SHP77 treated with DMSO at 0.1 percent for 48 hours (cell line): Measurements from ENCODE around the gene PRSS57.

Source experiments
- DNase-seq: peaks from one replicate; lab custom pipeline; 2025; lab: John Stamatoyannopoulos, UW

The PRSS57 gene

DNA sequence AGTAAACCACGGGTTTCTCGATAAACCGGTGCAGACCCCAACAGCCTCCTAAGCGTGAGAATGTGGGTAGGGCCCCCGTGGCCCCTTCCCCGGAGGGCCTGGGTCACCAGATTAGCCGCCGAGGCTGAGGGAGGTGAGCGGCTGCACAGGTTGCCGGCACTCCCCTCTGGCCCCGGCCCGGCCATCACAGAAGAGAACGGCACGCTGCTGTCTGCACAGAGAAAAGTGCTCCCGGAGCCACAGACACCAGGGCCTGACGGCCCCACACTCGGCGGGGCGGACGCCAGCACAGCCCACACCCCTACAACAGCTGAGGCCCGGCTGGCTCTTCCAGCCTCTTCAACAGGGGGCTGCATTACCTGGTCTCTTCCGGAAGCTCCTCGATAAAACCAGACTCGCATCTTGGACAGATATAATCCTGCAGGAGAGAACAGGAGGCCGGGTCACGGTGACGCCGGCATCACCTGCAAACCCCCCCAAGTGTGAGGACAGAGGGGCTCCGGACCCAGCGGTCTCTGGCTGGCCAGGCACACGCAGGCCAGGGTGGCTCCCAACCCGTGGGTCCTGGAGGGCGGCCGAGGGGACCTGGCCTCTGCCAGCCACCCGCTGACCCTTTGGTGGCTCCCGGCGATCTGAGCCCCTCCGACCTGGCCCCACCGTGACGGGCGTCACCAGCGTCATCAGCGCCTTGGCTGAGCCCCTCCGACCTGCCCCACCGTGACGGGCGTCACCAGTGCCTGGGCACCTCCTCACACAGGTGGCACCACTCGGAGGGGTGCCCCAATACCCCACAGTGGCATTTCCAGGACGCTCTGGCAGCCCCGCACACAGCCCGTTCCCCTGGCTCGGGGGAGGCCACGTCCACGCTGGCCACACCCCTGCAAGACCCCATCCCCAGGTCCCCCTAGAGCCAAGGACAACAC lies 42.5 kb downstream of the PRSS57 start:
- no peak for DNase-seq

DNA sequence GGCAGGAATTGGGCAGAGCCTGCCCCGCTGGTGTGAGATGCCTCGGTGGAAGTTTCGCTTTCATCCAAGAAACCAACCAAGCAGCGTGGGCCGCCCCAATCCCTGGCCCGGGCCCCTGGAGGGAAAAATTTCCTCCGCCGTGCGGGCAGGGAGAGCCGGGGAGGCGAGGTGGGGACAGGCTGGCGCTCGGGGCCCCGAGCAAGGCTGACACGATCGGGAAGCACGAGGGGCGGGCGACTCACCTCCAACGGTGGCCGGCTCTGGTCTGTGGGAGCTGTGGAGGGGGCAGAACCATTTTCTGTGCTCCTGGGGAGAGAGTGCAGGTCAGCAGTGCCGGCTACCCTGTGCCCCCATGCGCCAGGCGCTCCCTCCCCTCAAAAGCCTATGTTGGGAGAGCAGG lies 43.3 kb downstream of the PRSS57 start:
- no peak for DNase-seq

DNA sequence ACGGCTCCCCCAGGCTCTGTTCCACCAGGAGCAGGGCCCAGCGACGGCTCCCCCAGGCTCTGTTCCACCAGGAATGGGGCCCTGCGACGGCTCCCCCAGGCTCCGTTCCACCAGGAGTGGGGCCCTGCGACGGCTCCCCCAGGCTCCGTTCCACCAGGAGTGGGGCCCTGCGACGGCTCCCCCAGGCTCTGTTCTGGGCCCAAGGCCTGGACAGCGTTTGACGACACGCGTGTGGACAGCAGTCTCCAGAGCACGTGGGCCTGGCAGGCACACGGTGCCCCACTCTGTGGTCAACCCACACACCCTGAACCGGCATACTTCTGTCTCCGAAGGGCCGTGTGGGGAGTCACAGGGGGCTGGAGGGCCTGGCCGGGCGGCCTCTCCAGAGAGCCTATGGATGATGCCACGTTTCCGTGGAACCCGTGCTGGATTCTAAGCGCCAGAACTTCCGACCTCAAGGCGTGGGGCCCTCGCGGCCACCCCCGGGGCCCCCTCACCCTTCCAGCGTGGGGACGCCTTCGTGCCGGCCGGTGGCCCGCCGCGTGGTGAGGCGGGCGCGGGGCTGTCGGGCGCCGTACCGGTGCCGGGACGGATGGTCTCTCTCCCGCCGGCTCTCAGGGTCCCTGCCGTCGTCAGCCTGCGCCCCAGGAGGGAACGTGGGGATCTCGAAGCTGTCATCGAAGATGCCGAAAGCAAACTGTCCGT lies 44.0 kb downstream of the PRSS57 start:
- no peak for DNase-seq

DNA sequence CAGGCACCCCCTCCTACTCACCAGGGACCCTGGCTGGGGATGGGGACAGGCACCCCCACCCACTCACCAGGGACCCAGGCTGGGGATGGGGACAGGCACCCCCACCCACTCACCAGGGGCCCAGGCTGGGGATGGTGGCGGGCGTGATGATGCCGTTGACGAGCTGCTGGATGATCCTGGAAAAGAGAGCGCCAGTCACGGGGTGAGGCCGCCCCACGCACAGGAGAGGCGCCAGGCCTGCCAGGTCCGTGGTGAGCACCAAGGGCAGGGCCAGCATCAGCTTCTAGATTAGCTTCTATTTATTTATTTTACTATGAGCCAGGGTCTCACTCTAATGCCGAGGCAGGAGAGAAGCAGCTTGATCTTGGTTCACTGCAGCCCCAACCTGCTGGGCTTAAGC lies 45.1 kb downstream of the PRSS57 start:
- no peak for DNase-seq

DNA sequence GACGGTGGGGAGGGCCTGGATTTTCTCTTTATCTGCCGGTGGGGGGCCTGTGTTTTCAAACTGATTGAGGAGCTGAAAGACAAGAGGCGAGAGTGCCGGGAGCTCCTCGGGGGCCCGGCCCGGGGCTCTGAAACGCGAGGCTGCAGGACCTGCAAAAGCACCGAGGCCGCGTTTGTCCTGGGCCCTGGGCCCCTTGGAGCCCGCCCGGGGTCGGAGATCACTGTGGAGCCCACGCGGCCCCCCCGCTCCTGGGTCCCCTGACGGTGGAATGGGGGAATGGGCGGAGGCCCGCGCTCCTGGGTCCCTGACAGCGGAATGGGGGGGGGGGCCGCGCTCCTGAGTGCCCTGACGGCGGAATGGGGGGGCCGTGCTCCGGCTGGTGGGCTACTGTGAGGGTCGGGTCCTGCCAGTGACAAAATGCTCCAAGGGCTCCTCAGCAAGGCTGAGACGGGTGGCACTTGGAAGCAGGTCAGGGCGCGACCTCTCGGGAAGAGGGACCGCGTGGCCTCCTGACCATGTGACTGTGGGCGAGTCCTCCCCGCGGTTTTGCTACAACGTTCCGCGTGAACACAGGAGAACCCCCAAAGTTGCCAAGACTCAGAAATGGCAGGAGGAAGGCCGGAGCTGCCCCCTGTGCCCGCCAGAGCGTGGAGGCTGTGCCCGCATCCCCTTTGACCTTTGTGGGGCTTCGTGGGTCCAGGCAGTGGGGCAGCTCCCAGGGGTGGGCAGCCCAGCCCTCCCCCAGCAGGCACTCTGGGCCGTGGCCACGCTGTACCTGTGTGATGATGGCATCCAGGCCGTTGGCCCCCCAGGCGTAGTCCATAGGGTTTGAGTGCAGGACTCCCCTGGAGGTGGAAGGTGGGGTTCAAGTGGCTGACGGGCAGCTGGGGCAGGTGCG lies 46.1 kb downstream of the PRSS57 start:
- no peak for DNase-seq

DNA sequence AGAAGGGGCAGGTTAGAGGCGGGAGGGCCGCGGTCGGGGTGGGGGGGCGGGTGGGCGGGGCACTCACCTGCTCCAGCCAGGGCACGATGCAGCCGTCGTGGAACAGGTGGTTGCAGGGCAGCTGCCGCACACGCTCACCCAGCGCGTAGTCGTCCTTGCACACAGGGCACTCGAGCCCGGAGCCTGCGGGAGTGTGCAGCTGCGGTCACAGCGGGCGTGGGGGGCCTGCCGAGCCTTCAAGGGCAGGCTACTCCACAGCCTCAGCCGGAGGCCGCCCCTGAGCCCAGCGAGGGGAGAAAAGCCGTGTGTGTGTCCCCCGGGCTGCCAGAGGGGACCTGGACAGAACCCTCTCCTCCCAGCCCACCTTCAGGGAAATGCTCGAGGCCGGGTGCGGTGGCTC lies 46.9 kb downstream of the PRSS57 start:
- no peak for DNase-seq

DNA sequence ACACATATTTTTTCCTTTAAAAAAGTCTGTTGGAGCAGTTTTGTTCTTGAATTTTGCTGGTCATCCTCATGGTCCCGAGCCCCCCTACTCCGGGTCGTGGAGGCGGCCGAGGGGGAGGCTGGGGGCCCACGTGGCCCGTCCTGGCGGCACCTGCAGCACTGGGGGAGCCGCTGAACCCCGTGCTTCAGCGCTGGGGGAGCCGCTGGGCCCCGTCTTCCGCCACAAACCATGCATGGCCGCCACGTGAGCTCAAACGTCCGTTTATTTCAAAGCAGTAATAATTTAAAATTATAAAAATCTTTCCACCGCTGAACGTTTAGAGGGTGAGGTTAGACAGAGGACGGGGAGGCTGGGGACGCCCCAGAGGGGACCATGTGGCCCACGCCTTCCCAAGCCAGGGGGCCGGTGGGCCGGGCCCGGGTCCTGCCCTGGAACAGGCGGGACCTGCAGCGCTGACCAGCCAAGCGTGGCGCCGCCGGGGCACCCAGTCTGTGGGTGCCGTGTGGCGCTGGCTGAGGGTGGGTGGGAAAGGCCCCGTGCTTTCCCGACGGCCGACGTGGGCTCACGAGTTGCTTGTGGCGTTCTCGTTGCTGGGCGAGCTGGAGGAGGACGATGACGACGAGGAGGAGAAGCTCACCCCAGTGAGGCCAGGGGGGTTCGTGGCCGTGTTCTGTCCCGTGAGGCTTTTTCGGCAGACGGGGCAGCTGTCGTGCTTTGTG lies 47.5 kb downstream of the PRSS57 start:
- DNase-seq, result no peak

DNA sequence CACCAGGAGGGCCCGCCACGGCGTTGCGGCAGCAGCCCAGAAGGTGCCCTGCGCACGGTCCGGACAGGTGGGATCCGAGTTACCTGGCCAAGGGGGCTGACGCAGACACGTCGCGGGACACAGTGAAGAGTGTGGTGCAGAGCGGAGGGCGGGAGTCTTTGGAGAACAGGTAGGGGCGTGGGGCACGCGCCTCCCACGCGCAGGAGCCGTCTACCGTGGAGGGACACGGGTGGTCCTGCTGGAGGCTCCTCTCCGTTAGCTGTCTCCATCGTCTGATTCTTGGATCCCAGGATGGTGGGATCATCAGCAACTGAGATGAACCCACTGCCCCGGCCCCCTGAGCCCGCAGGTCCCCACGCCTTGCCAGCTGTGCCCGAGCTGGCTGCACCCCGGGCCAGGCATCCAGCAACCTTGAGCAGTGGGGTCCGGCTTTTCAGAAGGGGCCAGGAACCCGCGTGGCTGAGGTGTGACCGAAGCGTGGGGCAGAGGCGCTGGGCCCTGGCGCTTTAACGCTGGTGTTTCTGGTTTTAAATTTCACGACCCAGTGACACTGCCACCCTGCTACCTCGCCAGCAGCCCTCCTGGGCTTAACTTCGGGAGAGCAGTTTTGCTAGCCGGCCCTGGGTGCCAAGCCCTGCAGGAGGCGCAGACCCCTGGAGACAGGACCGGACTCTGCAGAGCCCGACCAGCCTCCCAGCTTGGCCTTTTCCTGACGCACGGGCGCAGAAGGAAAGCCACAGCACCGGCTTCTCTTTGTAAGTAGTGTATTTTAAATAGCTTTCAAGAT lies 48.3 kb downstream of the PRSS57 start:
- DNase-seq, result no peak

DNA sequence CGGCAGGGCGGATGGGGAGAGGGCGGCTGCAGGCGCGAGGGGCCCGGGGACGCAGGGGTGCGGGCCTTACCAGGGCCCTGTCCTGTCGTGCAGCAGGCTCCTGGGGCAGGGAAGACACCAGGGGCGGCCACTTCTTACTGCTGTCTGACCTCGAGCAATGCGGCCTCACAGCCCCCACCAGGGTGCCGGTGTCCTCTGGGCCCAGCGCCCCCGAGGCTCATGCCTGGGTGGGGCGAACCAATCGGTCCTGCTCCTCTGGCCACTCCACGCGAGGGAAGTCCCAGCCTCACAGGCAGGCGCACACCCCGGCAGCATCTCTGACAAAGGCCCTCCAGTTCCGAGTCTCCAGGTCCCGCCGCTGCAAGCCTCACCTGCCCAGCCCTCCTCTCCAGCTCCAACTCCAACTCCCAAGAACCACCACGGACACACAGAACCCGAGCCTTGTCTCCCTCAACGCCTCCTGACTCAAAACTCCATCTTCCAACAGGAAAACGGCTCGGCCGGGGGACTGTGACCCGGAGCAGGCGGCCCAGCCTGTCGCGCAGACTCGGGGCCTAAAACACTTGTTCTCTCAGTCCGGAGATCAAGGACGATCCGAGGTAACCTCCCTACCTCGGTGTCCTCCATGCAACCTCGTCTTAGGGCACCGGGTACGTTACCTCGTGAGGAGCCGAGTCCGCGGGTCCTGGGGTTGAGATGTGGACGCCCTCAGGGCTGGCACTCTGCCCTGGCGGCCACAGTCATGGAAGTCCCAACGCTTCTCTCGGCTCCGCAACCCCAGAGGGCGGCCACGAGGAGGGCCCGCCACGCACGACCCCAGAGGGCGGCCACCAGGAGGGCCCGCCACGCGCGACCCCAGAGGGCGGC lies 49.1 kb downstream of the PRSS57 start:
- no peak for DNase-seq

DNA sequence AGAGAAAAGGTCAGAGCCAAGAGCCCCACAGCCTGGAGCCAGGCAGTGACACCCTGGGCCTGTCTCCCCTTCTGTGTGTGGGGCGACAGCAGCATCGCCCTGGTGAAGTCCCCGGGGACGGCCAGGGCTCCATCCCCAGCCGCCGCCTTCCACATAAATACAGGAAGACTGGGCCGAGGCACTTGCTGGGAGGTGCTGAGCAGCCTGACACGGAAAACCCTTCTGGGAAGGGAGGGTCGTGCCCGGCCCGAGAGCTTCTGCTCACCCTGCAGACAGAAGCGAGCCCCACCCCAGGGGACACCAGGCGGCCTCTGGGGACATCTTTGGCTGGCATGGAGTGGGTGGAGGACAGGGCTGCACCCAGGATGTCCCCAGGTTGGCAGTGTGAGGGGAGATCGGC lies 50.5 kb downstream of the PRSS57 start:
- no peak for DNase-seq

DNA sequence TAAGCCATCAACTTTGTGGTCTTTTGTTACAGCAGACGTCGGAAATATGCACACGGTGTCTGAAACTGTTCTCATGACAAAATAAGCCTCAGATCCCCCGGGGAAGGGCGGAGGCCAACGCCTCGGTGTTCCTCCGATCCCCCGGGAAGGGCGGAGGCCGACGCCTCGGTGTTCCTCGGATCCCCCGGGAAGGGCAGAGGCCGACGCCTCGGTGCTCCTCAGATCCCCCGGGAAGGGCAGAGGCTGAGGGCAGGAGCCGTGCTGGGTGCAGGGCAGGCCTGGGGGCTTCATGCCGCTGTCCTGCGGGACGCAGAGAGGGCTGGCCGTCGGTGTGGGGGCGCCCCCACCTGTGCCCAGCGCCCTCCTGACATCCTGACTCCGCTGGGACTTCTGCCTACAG lies 50.9 kb downstream of the PRSS57 start:
- DNase-seq, result no peak

DNA sequence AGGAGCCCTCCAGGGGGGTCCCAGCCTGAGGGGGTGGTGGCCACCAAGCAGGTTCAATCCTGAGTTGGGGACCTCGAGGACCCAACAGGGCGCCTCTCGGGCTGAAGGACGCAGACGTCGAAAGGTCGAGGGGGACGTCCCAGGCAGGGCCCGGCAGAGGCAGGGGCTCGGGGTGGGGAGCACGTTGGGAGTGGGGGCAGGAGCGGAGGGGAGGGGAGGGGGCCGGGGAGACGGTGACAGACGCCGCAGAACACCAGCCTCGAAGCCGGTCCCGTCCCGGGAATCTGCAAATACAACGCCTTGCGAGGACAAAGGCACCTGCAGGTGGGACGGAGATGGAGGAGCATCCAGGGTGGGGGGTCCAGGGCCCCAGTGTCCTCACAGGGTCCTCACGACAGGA lies 51.5 kb downstream of the PRSS57 start:
- DNase-seq, result no peak

DNA sequence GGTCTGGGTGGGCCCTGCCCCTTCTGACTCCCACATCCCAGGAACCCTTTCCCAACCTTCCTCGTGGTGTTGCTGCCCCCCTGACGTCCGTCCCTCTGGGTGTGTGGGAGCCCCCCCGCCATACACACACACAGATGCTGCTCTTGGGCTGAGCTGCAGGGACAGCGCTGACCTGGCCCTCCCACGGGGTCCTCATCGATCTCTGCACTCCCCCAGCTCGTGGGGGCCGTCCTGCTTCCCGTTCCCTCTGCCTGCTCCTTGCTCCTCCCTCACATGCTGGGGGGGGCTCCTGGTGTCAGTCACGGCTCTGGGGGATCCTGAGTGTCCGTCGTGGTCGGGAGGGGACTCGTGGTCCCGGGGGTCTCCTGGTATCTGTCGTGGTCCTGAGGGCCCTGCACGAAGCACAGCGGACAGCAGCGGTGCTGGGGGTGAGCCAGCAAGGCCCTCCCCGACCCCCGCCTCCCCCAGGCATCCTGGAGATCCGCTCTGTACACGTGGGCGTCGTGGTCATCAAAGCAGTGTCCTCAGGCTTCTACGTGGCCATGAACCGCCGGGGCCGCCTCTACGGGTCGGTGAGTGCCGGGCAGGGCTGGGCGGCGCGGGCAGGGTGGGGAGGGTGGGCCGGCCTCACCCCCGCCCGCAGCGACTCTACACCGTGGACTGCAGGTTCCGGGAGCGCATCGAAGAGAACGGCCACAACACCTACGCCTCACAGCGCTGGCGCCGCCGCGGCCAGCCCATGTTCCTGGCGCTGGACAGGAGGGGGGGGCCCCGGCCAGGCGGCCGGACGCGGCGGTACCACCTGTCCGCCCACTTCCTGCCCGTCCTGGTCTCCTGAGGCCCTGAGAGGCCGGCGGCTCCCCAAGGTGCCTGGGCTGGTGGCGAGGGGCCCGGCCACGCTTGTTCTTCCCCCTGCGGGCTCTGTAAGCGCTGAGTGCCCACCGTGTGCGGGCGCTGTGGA lies 52.2 kb downstream of the PRSS57 start:
- DNase-seq, result no peak

DNA sequence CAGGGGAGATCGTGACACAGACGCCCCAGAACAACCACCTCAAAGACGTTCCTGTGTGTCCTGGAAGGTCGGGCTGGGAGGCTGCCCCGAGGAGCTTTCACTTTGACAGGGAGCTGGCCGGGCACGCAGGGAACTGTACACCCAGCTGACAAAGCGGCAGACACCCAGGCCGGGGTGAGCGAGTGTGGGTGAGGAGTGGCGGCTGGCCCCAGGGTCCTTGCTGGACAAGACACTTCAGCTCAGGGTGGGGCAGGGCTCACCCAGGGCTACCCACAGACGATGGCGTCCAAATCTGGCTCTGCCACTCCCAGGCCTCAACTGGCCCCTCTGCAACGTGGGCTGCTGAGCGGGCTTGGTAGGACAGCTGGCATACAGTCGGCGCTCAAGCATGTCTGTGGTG lies 53.5 kb downstream of the PRSS57 start:
- no peak for DNase-seq

DNA sequence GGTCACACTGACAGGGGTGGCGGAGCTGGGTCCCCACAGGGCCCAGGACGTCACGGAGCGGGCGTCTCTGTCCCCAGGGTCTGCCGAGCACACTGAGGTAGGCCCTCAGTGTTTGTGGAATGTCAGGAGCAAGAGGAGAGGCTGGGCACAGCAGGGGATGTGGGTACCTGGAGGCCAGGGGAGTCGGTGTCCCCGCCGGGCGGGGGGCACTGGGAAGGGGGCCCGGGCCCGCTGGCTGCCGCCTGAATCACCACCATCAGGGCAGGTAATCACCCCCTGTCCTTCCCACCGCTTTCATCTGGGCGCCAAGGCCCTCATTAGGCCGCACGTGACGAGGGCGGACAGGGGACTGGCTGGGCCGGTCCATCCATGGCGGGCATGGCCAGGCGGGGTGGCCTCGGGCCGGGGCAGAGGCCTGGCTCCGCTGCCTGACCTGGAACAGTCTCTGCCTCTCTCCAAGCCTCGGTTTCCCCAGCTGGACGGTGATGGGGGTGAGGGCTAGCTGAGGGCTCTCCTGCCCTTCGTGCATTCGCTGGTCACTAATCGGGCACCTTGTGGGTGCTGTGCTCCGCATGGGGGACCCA lies 54.6 kb downstream of the PRSS57 start:
- DNase-seq, result no peak

DNA sequence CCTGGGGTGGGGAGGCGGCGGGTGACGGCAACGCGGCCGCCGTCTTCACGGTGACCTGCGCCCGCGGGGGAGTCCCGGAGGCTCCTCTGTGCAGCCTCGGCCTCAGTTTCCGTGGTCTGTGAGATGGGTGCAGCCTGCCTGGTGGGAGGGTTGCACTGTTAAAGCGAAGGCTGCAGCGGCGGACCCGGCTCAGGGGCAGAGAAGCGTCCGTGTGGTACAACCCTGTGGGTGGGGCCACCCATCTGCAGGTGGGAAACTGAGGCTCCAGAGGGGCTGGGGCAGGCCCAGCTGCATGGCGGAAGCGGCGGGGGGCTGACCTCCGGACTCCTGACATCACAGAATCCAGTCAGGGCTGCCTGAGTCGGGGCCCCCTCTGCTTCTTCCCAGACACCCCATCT lies 55.1 kb downstream of the PRSS57 start:
- no peak for DNase-seq

DNA sequence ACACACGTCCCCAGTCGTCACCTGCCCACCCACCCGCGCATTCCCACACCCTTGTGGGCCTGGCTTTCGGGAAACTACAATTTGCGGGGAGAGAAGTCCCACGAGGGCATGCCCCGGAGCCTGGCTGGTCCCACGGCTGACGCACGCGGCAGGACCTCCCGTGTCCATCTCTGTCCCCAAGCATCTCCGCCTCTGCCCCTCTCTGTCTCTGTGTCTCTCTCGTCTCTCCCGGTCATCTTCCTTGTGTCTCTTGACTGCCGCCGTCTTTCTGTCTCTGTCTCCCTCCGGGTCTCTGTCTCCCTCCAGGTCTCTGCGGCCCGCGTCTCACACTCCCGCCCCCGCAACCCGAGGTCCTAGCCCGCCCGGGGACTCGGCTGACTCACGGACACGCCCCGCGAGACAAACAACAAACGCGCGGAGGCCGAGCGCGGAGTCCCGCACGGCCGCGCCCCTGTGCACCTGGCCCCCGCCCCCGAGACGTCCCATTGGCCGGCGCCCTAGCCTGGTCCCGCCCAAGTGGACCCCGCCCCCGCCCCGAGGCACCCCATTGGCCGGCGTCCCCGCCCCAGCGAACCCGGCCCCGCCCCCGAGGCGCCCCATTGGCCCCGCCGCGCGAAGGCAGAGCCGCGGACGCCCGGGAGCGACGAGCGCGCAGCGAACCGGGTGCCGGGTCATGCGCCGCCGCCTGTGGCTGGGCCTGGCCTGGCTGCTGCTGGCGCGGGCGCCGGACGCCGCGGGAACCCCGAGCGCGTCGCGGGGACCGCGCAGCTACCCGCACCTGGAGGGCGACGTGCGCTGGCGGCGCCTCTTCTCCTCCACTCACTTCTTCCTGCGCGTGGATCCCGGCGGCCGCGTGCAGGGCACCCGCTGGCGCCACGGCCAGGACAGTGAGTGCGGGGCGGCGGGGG lies 55.7 kb downstream of the PRSS57 start, which contains the start of gene FGF22:
Gene FGF22 (plus strand): TSS at position 627 of the 908 bp plus-strand sequence. CDS start 47 bp downstream, at position 674.
- DNase-seq, result peak; percentile 35
